GM18511 (cell line): Measurements from ENCODE around the gene FOXP4.

ENCODE experiments used
- ATAC-seq: cut with Tn5 transposase; IDR thresholded peaks from one replicate; pipeline ENCODE4 v1.9.1; 2021; ENCODE audit warnings: mild to moderate bottlenecking, moderate library complexity; ENCODE audit not compliant: unreplicated experiment

The FOXP4 gene

DNA sequence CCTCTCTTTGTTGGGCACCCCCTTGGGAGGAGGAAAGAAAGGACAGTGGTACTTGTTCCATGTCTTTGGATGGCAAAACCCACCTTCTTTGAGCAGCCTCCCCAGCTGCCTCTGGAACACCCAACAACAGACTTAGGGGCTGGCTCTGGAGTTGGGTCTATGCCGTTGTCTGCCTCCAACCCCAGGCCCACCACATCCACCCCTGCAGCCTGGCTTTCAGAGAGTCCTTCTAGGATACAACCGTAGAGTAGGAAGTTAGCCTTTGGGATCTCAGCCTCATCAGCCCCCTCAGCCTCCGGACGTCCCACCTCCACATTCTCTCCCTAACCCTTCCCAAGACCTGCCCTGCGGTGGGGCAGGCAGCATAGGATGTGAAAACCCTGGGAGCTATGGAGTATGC lies 36.4 kb downstream of the FOXP4 start:
- no peak for ATAC-seq

- no peak for ATAC-seq
Measured at GRCh38 chr6:41583565-41583964, 37.4 kb downstream of the FOXP4 start.

- no peak for ATAC-seq
Measured at GRCh38 chr6:41584205-41584604, 38.0 kb downstream of the FOXP4 start.

DNA sequence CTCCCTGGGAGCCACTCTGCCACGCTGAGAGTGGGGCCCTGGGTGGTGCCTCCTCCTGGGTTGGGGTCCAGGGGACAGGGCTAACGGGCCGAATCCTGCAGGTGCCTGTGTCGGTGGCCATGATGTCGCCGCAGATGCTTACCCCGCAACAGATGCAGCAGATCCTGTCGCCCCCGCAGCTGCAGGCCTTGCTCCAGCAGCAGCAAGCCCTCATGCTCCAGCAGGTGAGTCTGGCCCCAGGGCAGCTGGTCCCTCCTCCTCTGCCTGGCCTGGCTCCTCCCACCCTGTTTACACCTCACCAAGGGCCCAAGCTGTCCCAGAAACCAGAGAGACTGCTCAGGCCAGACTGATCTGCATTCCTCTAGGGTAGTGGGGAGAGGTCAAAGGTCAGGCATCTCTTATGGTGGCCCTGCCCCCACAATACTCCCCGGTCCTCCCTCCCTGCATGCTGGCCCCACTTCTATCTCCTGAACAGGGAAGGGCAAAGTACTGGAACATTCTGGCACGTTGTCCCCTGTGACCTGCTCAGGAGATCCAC lies 38.6 kb downstream of the FOXP4 start:
- ATAC-seq = no peak

DNA sequence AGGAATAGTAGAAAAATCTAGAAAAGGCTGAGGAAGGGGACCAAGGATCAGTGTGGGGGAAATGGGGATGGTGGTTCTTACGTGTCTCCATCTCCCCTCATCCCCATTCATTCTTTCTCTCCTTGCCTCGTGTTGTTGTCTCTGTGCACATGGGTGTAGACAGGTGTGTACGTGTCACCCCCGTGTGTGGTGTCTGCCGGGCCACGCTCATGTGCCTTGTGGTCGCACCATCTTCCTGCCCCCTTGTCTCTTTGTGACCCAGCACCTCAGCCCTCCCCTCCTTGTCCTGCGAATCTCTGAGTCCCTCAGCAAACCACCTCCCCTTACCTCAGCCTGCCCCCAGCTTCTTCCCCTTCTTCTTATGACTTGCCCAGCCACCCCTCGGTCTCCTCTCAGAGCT lies 39.4 kb downstream of the FOXP4 start:
- no peak for ATAC-seq

DNA sequence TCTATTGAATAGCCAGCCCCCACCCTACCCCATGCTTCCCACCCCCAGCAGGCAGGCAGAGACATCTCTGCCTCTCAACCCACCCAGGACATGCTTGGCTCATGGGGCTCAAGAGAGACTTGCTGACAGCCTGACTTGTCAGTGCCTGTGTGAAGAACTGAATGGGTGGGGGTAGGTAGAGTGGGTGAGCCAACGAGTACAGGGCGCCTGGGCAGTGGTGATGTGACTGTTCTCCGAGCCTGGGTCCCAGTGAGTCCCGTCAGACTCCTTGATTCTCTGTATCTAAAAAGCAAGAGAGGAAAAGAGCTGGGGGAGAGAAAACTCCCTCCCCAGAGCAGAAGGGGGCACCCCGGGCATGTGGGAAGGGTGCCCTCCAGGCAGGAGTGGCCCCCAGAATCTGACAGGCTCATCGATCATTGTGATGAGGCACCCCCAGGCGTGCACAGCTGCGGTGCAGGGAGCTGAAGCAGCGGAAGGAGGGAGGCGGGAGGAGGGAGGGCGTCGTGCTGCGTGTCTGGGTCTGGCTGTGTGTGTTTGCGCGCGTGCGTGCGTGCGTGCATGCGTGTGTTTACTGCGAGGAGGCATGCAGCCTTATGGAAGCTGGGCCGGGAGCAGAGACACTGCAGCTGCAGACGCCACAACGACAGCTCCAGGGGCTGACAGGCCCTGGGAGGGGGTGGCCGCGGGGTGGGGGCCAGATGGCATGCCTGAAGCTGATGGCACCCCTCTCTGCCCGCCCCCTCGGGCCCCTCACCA lies 40.2 kb downstream of the FOXP4 start:
- ATAC-seq = no peak

DNA sequence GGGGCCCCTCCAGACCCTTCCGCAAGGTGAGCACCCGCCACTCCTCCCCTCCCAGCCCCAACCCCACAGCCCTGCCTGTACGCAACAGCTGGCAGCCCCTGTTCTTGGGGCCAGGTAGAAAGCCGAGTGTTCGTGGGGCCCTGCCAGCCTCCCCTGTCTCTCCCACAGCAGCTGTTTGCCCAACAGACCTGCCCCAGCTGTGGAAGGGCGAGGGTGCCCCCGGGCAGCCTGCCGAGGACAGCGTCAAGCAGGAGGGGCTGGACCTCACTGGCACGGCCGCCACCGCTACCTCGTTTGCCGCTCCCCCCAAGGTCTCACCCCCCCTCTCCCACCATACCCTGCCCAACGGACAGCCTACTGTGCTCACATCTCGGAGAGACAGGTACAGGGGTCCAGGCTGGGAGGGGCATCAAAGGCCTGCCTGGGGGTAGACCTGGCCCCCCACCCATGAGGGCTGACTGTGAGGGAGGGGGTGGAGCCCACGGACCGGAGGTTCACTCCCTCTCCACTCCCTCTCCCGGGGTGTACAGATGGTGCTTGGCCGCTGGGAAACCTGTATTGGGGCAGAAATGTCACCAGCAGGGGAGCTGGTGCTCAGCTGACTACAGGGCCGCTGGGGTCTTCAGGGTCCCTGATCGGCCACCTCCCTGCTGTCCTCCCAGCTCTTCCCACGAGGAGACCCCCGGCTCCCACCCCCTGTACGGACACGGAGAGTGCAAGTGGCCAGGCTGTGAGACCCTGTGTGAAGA lies 41.1 kb downstream of the FOXP4 start:
- no peak for ATAC-seq

GRCh38 chr6:41588111-41588510 lies 41.9 kb downstream of the FOXP4 start:
- no peak for ATAC-seq

GRCh38 chr6:41589223-41589622 lies 43.0 kb downstream of the FOXP4 start:
- ATAC-seq = no peak

DNA sequence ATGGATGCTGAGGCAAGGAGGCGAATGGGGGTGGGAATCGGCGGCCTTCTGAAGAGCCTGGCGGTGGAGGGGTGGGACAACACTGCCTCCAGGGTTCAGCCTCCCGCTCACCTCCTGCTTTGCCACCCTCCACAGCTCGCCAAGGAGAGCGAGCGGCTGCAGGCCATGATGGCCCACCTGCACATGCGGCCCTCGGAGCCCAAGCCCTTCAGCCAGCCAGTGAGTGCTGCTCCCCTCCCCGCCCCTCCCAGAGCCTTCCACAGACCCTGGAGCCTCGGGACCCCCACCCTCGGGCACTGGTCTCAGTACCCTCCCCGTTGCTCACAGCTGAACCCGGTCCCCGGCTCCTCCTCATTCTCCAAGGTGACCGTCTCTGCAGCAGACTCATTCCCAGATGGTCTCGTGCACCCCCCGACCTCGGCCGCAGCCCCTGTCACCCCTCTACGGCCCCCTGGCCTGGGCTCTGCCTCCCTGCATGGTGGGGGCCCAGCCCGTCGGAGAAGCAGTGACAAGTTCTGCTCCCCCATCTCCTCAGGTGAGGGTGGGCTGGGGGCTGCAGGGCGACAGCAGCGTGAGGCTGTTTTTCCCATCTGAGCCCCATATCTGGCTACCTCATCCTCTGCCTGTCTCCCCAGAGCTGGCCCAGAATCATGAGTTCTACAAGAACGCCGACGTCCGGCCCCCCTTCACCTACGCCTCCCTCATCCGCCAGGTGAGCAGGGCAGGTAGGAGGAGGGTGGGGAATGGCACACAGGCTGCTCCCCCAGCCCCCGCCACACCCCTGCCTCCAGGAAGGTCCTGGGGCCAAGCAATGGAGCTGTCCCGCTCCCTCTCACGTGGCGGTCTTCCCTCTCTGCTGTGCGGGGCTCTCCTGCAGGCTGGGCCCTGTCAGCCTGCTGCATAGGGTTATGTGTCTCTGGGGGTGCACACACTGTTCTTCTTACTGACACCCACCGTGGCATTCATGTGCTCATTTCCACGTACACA lies 43.7 kb downstream of the FOXP4 start:
- ATAC-seq = no peak

GRCh38 chr6:41591122-41591521 lies 44.9 kb downstream of the FOXP4 start:
- no peak for ATAC-seq

- ATAC-seq = no peak
Measured at GRCh38 chr6:41591859-41592502, 45.8 kb downstream of the FOXP4 start.

DNA sequence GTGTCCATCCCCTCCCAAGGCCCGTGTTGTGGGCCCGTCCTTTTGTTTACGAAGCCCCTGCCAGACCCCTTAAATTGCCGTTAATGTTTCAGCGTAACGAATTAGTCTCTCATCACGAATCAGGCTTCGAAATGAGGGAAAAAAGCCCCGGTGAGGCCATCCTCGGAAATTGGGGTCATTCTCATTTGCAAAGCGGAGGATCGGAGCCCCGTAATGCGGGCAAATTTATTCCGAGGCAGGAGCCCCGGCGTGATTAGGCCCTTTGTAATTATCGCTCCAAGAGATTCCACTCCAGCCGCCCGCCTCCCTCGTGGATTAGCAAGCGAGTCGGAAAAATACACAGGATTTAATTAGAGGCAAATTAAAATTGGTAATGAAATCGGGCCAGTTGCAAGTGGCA lies 47.2 kb downstream of the FOXP4 start:
- no peak for ATAC-seq

DNA sequence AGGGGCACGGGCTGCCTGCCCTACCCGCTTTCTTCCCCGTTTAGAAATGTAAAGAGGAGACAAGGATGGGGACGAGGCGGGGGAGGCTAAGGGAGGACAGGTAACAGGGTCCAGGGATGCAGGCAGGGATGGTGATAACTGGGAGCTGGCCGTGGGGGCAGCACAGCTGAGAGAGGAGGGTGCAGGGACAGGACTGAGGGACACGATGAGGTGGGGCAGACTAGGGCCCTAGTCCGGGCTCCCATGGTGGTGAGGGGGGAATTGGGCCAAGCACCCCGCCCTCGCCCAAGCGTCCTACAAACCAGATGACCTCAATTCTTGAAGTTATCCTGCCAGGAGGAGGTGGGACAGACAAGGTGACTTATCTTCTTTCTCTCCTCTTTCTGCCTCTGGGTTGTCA lies 47.7 kb downstream of the FOXP4 start:
- no peak for ATAC-seq

- no peak for ATAC-seq
Measured at GRCh38 chr6:41594326-41594725, 48.1 kb downstream of the FOXP4 start.

GRCh38 chr6:41594766-41595165 lies 48.6 kb downstream of the FOXP4 start:
- ATAC-seq = no peak

- no peak for ATAC-seq
Measured at GRCh38 chr6:41595166-41595565, 49.0 kb downstream of the FOXP4 start.

DNA sequence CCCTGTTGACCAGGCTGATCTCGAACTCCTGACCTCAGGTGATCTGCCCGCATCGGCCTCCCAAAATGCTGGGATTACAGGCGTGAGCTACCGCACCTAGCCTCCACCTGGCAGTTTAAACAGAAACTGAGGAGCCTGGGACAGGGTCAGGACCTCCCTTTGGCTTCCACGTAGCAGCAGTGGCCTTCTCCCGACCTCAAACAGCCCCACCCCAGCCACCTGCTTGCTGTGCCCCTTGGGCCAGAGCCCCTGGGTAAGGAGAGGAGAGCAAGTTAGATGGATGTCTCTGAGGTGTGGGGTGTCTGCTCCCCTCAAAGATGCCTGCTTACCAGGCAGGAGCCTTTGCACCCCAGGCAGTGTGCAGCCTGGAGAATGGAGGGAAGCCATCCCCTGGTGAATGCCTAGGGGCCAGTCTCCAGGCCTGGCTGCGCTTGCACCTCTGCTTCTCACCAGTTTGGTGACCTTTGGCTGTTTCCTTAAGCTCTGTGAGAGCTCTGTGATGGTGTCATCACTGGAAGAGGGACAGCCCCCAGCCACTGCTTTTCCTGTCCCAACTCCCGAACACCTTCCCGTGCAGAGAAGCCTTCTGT lies 50.0 kb downstream of the FOXP4 start:
- ATAC-seq = no peak

- ATAC-seq = no peak
Measured at GRCh38 chr6:41596807-41597206, 50.6 kb downstream of the FOXP4 start.
